A549 (cell line): ENCODE data around the gene NUDCD3. TPM values are rescaled to one million over a fixed set of nuclear protein-coding genes. Genes with fewer than 3 reads are reported as not detected.

Experiments used
- ATAC-seq, 2 experiments: fragments of 200-7000 bp in 1 of 2; fragments of >200 bp in 1 of 2; cut with Nextera tagmentation in 1 of 2; cut with Tn5 transposase in 1 of 2; 3 replicates each; pipeline versions ENCODE4 v1.8.0 to v1.9.1; 2018 to 2020; ENCODE audit warnings: mild to moderate bottlenecking in 1 of 2, moderate library complexity in 1 of 2
- CTCF ChIA-PET: fragments of 300-600 bp; sonication (Branson Sonifier 250); formaldehyde crosslinking; extraction: SDS; loops from one replicate; lab custom pipeline; 2021; ENCODE audit warnings: antibody characterized with exemption, inconsistent platforms; lab: Yijun Ruan, JAX
- POLR2A ChIA-PET: fragments of 350-600 bp; formaldehyde crosslinking; extraction: SDS; loops from one replicate; lab custom pipeline; 2021; ENCODE audit warnings: antibody characterized with exemption, inconsistent platforms; lab: Yijun Ruan, JAX
- DNase-seq, 2 experiments: peaks; one replicate each; pipeline versions ENCODE4 v3.0.0 to v3.0.0-alpha.2; 2011 to 2016; ENCODE audit warnings: low read depth in 1 of 2, low spot score in 1 of 2
- FAIRE-seq: peaks from 2 replicates; lab custom pipeline; 2011; peaks lifted over from hg19 to GRCh38; lab: Jason Lieb, UNC
- H3K27ac ChIP-seq, 2 experiments: fragments of >200 bp; sonication (Bioruptor Twin); formaldehyde crosslinking; 3 replicates each; pipeline ENCODE4 v1.5.1; 2016 to 2017
- H3K4me1 ChIP-seq: fragments of >200 bp; sonication (Bioruptor Twin); formaldehyde crosslinking; 3 replicates; pipeline ENCODE4 v1.6.1; 2016
- H3K4me2 ChIP-seq: fragments of >200 bp; sonication (Bioruptor Twin); formaldehyde crosslinking; 3 replicates; pipeline ENCODE4 v1.6.1; 2016
- H3K4me3 ChIP-seq: fragments of >200 bp; sonication (Bioruptor Twin); formaldehyde crosslinking; 3 replicates; pipeline ENCODE4 v1.5.1; 2016
- H3K9me3 ChIP-seq: fragments of >200 bp; sonication (Bioruptor Twin); formaldehyde crosslinking; 3 replicates; pipeline ENCODE4 v1.6.1; 2016
- ATOH8 ChIP-seq: fragments of 250-450 bp; sonication (Bioruptor Pico); IDR thresholded peaks from 2 replicates; pipeline ENCODE4 v1.5.0; 2020; ENCODE audit warnings: low read depth, mild to moderate bottlenecking, moderate library complexity
- BCL3 ChIP-seq: fragments of >200 bp; sonication (Bioruptor Twin); formaldehyde crosslinking; IDR thresholded peaks from 3 replicates; pipeline ENCODE4 v1.6.1; 2016
- BHLHE40 ChIP-seq: IDR thresholded peaks from 2 replicates; pipeline ENCODE4 v1.6.1; 2012; ENCODE audit warnings: low read depth, low read length, inconsistent platforms
- CBX2 ChIP-seq: fragments of 200-600 bp; sonication (generic); IDR thresholded peaks from 2 replicates; pipeline ENCODE4 v1.6.1; 2016; ENCODE audit warnings: low read depth, mild to moderate bottlenecking, borderline replicate concordance
- CHD2 ChIP-seq: fragments of 150-350 bp; IDR thresholded peaks from 2 replicates; pipeline ENCODE4 v1.6.1; 2014; ENCODE audit warnings: low read length; ENCODE audit not compliant: partially characterized antibody
- CTCF ChIP-seq: fragments of >200 bp; sonication (Bioruptor Twin); formaldehyde crosslinking; IDR thresholded peaks from 3 replicates; pipeline ENCODE4 v1.5.1; 2016
- EHF ChIP-seq: fragments of 250-450 bp; sonication (Bioruptor Pico); IDR thresholded peaks from 2 replicates; pipeline ENCODE4 v1.5.0; 2020; ENCODE audit warnings: mild to moderate bottlenecking
- EHMT2 ChIP-seq: fragments of 200-600 bp; sonication (generic); IDR thresholded peaks from 2 replicates; pipeline ENCODE4 v1.6.1; 2016; ENCODE audit warnings: antibody characterized with exemption, low read depth, mild to moderate bottlenecking, moderate library complexity
- EP300 ChIP-seq, 2 experiments: fragments of >200 bp; sonication (Bioruptor Twin); formaldehyde crosslinking; IDR thresholded peaks; 2 replicates in 1 of 2; 3 replicates in 1 of 2; pipeline ENCODE4 v1.6.1; 2016 to 2017
- FOSB ChIP-seq: fragments of 250-450 bp; sonication (Bioruptor Pico); IDR thresholded peaks from 2 replicates; pipeline ENCODE4 v1.5.0; 2020; ENCODE audit warnings: mild to moderate bottlenecking, moderate library complexity
- HMGXB4 ChIP-seq: fragments of 250-450 bp; sonication (Bioruptor Pico); IDR thresholded peaks from 2 replicates; pipeline ENCODE4 v1.5.0; 2021; ENCODE audit warnings: mild to moderate bottlenecking, moderate library complexity, borderline replicate concordance
- JUN ChIP-seq, 2 experiments: fragments of >200 bp; sonication (Bioruptor Twin); formaldehyde crosslinking; IDR thresholded peaks; 2 replicates in 1 of 2; 3 replicates in 1 of 2; pipeline ENCODE4 v1.6.1; 2016 to 2017
- MAFK ChIP-seq: fragments of 450-650 bp; IDR thresholded peaks from 2 replicates; pipeline ENCODE4 v1.6.1; 2014; ENCODE audit not compliant: partially characterized antibody
- MAZ ChIP-seq: fragments of 150-350 bp; IDR thresholded peaks from 2 replicates; pipeline ENCODE4 v1.6.1; 2014; ENCODE audit warnings: antibody characterized with exemption, low read depth, low read length, borderline replicate concordance
- NFE2L2 ChIP-seq: fragments of 150-350 bp; conservative IDR thresholded peaks from 2 replicates; pipeline ENCODE4 v1.6.1; 2014; ENCODE audit warnings: low read length
- PBX3 ChIP-seq: IDR thresholded peaks from 2 replicates; pipeline ENCODE4 v1.6.1; 2012
- POLR2AphosphoS2 ChIP-seq: conservative IDR thresholded peaks from 2 replicates; pipeline ENCODE4 v1.6.1; 2012; ENCODE audit warnings: low read length, improper control_type of control experiment, inconsistent platforms
- REST ChIP-seq: fragments of 200-600 bp; sonication (generic); IDR thresholded peaks from 2 replicates; pipeline ENCODE4 v1.6.1; 2016; ENCODE audit warnings: antibody characterized with exemption, mild to moderate bottlenecking, moderate library complexity
- RFX5 ChIP-seq: fragments of 450-650 bp; IDR thresholded peaks from 2 replicates; pipeline ENCODE4 v1.7.1; 2014; ENCODE audit warnings: antibody characterized with exemption, mild to moderate bottlenecking, moderate library complexity
- SMC3 ChIP-seq: fragments of >200 bp; sonication (Bioruptor Twin); formaldehyde crosslinking; IDR thresholded peaks from 3 replicates; pipeline ENCODE4 v1.6.1; 2018; ENCODE audit warnings: inconsistent platforms
- ZFP36 ChIP-seq: fragments of 450-650 bp; IDR thresholded peaks from 2 replicates; pipeline ENCODE4 v1.6.1; 2014; ENCODE audit warnings: borderline replicate concordance; ENCODE audit not compliant: partially characterized antibody
- WGBS: methylation state at CpG from one replicate; pipeline ENCODE4 v1.1.6; 2017; ENCODE audit errors: missing lambda C conversion rate; 5-methylcytosine and 5-hydroxymethylcytosine counted together
- polyA plus RNA-seq, 4 experiments: library from polyadenylated mRNA; depleted of rRNA in 3 of 4; stranded (reverse); fragments of >200 nt; fragmentation: RNase III in 1 of 4; extraction: RNeasy Plus Mini Kit Qiagen cat#74134 plus additional on column Dnase treatment in 1 of 4; gene quantifications; 2 replicates in 3 of 4; 3 replicates in 1 of 4; pipeline ENCODE4 v1.2.3, GENCODE V29; 2011 to 2017

The NUDCD3 gene
- polyA plus RNA-seq, 2 of the 4 experiments (the other 2 are of a cell fraction): 44.3 to 66.3 TPM

- peak in 1 of 2 experiments; percentile 4; a peak in 1 of 6 replicates for ATAC-seq
- H3K4me3 ChIP-seq: no peak overlapping the region
- ChIA-PET POLR2A (interaction anchor here (0.7 kb wide), 1 partner anchor 207 kb away, joined by 3 read pairs; no protein-coding TSS in a partner anchor), CTCF (interaction anchor here (0.6 to 1.9 kb wide), 3 partner anchors 138 to 583 kb away, joined by 3 to 5 read pairs (median 3); no protein-coding TSS in a partner anchor)
- WGBS: 43% methylated on average over 3 of the region's 3 CpGs
- H3K27ac ChIP-seq: peak overlapping the region in 1 of 2 experiments; percentile 50; a peak in 1 of 6 replicates
- FAIRE-seq: no peak
- peaks cover 19% of the 10 kb centered on the region; the same call in 2 of the 3 replicates for H3K4me1 ChIP-seq
- no peaks in the 10 kb centered on the region for H3K9me3 ChIP-seq
- no peak for TF ChIP-seq NFE2L2
- TF ChIP-seq CBX2: no peak
- TF ChIP-seq EHMT2: no peak
- no peak for TF ChIP-seq CTCF
- no peak for TF ChIP-seq PBX3
- no peak for TF ChIP-seq ATOH8 (CRISPR knock-in tag)
- no peak for TF ChIP-seq EP300 (IDR thresholded peaks at IDR 0.05)
- TF ChIP-seq CHD2: no peak
- TF ChIP-seq RFX5: no peak
- no peak for TF ChIP-seq ZFP36
- no peak for TF ChIP-seq BCL3
- no peak for TF ChIP-seq MAFK
- TF ChIP-seq SMC3: no peak
- TF ChIP-seq JUN (IDR thresholded peaks at IDR 0.05): no peak
- TF ChIP-seq EHF (CRISPR knock-in tag): no peak
- TF ChIP-seq, all 56 proteins: peak for 0
- peak in 1 of 2 experiments; percentile 24 for DNase-seq
- peak overlapping the region; percentile 21; the same call in 1 of the 3 replicates for H3K4me2 ChIP-seq
These were observed 111.7 kb downstream of the NUDCD3 start for GRCh38 chr7:44378744-44379143.

- ATAC-seq: no peak; a peak in 3 of 6 replicates
- H3K27ac ChIP-seq: peak overlapping the region in 1 of 2 experiments; percentile 50; a peak in 2 of 6 replicates
- no peak overlapping the region for H3K4me2 ChIP-seq
- no peak overlapping the region for H3K4me3 ChIP-seq
- H3K4me1 ChIP-seq: peaks cover 28% of the 10 kb centered on the region
- no peak for FAIRE-seq
- no peak for DNase-seq
- POLR2A ChIA-PET: no interaction called here
- WGBS: 89% methylated on average over 5 of the region's 5 CpGs
- H3K9me3 ChIP-seq: no peaks in the 10 kb centered on the region
- CTCF ChIA-PET: interaction anchor here (0.8 to 1.9 kb wide), 4 partner anchors 11 to 584 kb away, joined by 3 to 5 read pairs (median 3); no protein-coding TSS in a partner anchor
- TF ChIP-seq REST (no peak), POLR2AphosphoS2 (no peak; the same call in 1 of the 2 replicates), CTCF (no peak), HMGXB4 (CRISPR knock-in tag) (no peak), MAZ (no peak), MAFK (no peak), FOSB (CRISPR knock-in tag) (no peak), ZFP36 (no peak), BHLHE40 (no peak)
These were observed 112.6 kb downstream of the NUDCD3 start for GRCh38 chr7:44377681-44378421.
